PC-9 (cell line): Measurements from ENCODE around the gene REPS1. TPM values are rescaled to one million over a fixed set of nuclear protein-coding genes. Genes with fewer than 3 reads are reported as not detected.

Experiments
- BruUV-seq: library from RNA; stranded (reverse); fragments of 400-500 nt; replicated peaks from 2 replicates; lab custom pipeline; 2021; lab: Mats Ljungman, UMichigan
- CTCF ChIA-PET: fragments of 300-600 bp; sonication (Branson Sonifier 250); formaldehyde crosslinking; loops from one replicate; lab custom pipeline; 2022; ENCODE audit warnings: antibody characterized with exemption; lab: Charles Lee
- POLR2A ChIA-PET: fragments of 300-600 bp; sonication (Branson Sonifier 250); formaldehyde crosslinking; loops from one replicate; lab custom pipeline; 2022; ENCODE audit warnings: antibody characterized with exemption; ENCODE audit not compliant: unreplicated experiment; lab: Charles Lee
- DNase-seq, 2 experiments: peaks; one replicate each; pipeline versions ENCODE4 v3.0.0 to v3.0.0-alpha.2; 2015 to 2022; ENCODE audit warnings: mixed read lengths in 1 of 2
- H2AFZ ChIP-seq: fragments of 200-600 bp; sonication (generic); 2 replicates; pipeline ENCODE4 v1.8.1; 2017; ENCODE audit warnings: antibody characterized with exemption
- H3F3A ChIP-seq: fragments of 200-600 bp; sonication (generic); 2 replicates; pipeline ENCODE4 v1.8.1; 2017; ENCODE audit warnings: antibody characterized with exemption, mild to moderate bottlenecking, low read depth; ENCODE audit not compliant: insufficient read depth
- H3K27ac ChIP-seq: fragments of 200-600 bp; sonication (generic); 2 replicates; pipeline ENCODE4 v1.6.1; 2016; ENCODE audit warnings: mixed run types
- H3K27me3 ChIP-seq: fragments of 200-600 bp; sonication (generic); 2 replicates; pipeline ENCODE4 v1.6.1; 2016; ENCODE audit warnings: low read depth, mixed run types; ENCODE audit not compliant: insufficient read depth
- H3K36me3 ChIP-seq: fragments of 200-600 bp; sonication (generic); 2 replicates; pipeline ENCODE4 v1.6.1; 2016; ENCODE audit warnings: low read depth, mixed run types
- H3K4me1 ChIP-seq: fragments of 200-600 bp; sonication (generic); replicated peaks from 2 replicates; pipeline ENCODE4 v1.6.1; 2016; ENCODE audit warnings: mixed run types; ENCODE audit not compliant: insufficient read depth
- H3K4me2 ChIP-seq: fragments of 200-600 bp; sonication (generic); 2 replicates; pipeline ENCODE4 v1.6.1; 2017; ENCODE audit warnings: mixed run types
- H3K4me3 ChIP-seq: fragments of 200-600 bp; sonication (generic); 2 replicates; pipeline ENCODE4 v1.6.1; 2016; ENCODE audit warnings: mixed run types
- H3K79me2 ChIP-seq: fragments of 200-600 bp; sonication (generic); 2 replicates; pipeline ENCODE4 v1.6.1; 2017; ENCODE audit warnings: low read depth, mixed run types
- H3K9me2 ChIP-seq: fragments of 200-600 bp; sonication (generic); 2 replicates; pipeline ENCODE4 v1.8.1; 2017; ENCODE audit warnings: mild to moderate bottlenecking; ENCODE audit not compliant: insufficient read depth
- H3K9me3 ChIP-seq: fragments of 200-600 bp; sonication (generic); 2 replicates; pipeline ENCODE4 v1.8.1; 2016; ENCODE audit warnings: low read depth; ENCODE audit not compliant: insufficient read depth
- H4K20me1 ChIP-seq: fragments of 200-600 bp; sonication (generic); 2 replicates; pipeline ENCODE4 v1.8.1; 2017; ENCODE audit not compliant: insufficient read depth
- EZH2 ChIP-seq: fragments of 200-600 bp; sonication (generic); IDR thresholded peaks from 2 replicates; pipeline ENCODE4 v1.8.0; 2017; ENCODE audit warnings: antibody characterized with exemption, low read depth
- intact Hi-C: fragments of 100-400 bp; cut with micrococcal nuclease; formaldehyde crosslinking; loops from one replicate; pipeline ENCODE4 v1.10.0; 2022; ENCODE audit not compliant: unreplicated experiment
- total RNA-seq: library from RNA; stranded (reverse); gene quantifications from 2 replicates; pipeline ENCODE4 v1.2.3, GENCODE V29; 2021
- TF ChIP-seq, protein P1 (sequence below): fragments of 200-600 bp; sonication (generic); conservative IDR thresholded peaks from 2 replicates; pipeline ENCODE4 v1.6.1; 2017; ENCODE audit warnings: mixed run types, antibody characterized with exemption, mild to moderate bottlenecking, moderate library complexity

REPS1 gene
- total RNA-seq, 1 experiment from 2014 or later = 39.6 TPM

DNA sequence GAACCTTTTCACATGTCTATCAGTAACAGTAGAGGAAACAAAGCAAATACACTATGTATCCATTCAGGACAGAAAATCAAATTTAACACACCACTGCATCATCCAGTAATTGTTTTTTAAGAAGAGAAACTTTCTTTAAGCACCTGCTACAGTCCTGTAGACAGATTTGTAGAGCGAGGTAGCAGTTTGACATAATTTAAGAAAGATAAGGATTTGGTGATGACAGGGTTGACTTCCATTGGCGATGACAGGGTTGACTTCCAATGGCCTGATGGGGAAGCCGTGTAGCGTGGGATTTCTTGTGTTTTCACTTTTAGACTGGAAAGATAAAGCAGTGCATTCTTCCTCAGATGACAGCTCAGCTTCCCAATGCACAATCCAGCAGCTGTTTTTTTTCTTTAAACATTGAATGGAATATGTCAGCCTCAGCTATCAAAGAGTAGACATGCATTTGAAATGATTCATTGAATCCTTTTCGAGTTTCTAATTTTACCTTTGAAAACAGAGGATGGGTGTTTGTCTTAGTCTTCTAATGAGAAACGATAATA, 123.6 kb downstream of the REPS1 start:
- H3K27ac ChIP-seq = no peak overlapping the region
- no peaks in the 10 kb centered on the region for H3K9me3 ChIP-seq
- no peaks in the 10 kb centered on the region for H3K79me2 ChIP-seq
- no peaks in the 10 kb centered on the region for H3F3A ChIP-seq
- no peak for DNase-seq
- no peaks in the 10 kb centered on the region for H3K36me3 ChIP-seq
- no peak overlapping the region for H2AFZ ChIP-seq
- TF ChIP-seq EZH2 = no peak
- TF ChIP-seq, protein P1, sequence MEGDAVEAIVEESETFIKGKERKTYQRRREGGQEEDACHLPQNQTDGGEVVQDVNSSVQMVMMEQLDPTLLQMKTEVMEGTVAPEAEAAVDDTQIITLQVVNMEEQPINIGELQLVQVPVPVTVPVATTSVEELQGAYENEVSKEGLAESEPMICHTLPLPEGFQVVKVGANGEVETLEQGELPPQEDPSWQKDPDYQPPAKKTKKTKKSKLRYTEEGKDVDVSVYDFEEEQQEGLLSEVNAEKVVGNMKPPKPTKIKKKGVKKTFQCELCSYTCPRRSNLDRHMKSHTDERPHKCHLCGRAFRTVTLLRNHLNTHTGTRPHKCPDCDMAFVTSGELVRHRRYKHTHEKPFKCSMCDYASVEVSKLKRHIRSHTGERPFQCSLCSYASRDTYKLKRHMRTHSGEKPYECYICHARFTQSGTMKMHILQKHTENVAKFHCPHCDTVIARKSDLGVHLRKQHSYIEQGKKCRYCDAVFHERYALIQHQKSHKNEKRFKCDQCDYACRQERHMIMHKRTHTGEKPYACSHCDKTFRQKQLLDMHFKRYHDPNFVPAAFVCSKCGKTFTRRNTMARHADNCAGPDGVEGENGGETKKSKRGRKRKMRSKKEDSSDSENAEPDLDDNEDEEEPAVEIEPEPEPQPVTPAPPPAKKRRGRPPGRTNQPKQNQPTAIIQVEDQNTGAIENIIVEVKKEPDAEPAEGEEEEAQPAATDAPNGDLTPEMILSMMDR = no peak
- no peaks in the 10 kb centered on the region for H3K9me2 ChIP-seq
- no peaks in the 10 kb centered on the region for H3K4me1 ChIP-seq
- ChIA-PET POLR2A (interaction anchor here (0.6 to 0.7 kb wide), 2 partner anchors 58 to 239 kb away, joined by 3 to 5 read pairs; no protein-coding TSS in a partner anchor), CTCF (no interaction called here)
- H3K27me3 ChIP-seq = no peaks in the 10 kb centered on the region
- intact Hi-C loops = no loop called here
- H4K20me1 ChIP-seq = no peaks in the 10 kb centered on the region
- BruUV-seq = no TSS peak
- no peak overlapping the region for H3K4me3 ChIP-seq
- H3K4me2 ChIP-seq = no peak overlapping the region

GRCh38 chr6:138863321-138863720, 124.7 kb downstream of the REPS1 start:
- intact Hi-C loops = no loop called here
- Histone ChIP-seq H3K36me3 (no peaks in the 10 kb centered on the region), H3K9me3 (no peaks in the 10 kb centered on the region), H3K4me3 (no peak overlapping the region), H3K4me2 (no peak overlapping the region), H3F3A (no peaks in the 10 kb centered on the region), H3K9me2 (no peaks in the 10 kb centered on the region), H3K27me3 (no peaks in the 10 kb centered on the region), H3K27ac (no peak overlapping the region), H3K4me1 (no peaks in the 10 kb centered on the region), H2AFZ (peak overlapping the region; percentile 61), H4K20me1 (no peaks in the 10 kb centered on the region), H3K79me2 (no peaks in the 10 kb centered on the region)
- DNase-seq = no peak
- CTCF ChIA-PET = no interaction called here
- BruUV-seq = no TSS peak
- POLR2A ChIA-PET = no interaction called here
- TF ChIP-seq, protein P1 = no peak
- TF ChIP-seq EZH2 = no peak

DNA sequence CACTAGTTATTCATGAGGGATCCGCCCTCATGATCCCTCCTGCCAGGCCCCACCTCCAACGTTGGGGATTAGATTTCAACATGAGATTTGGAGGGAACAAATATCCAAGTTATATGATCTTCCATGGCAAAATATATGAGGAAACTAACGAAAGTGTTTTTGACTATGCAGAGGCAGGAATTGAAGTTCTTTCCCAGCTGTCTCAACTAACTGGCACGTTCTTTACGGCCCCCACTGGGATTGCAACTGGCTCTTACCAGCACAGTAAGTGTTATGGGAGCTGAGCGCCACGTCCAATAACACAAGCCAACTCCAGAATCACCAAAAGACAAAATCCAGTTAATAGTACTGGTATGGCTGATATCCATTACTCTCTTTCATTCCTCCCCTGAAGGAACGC, 125.6 kb downstream of the REPS1 start:
- intact Hi-C loops = no loop called here
- DNase-seq = no peak
- POLR2A ChIA-PET = no interaction called here

More for the DNA sequence above, 125.6 kb downstream of the REPS1 start:
- H3K9me2 ChIP-seq = no peaks in the 10 kb centered on the region
- no peaks in the 10 kb centered on the region for H3K79me2 ChIP-seq
- H3F3A ChIP-seq = no peaks in the 10 kb centered on the region
- H3K27me3 ChIP-seq = no peaks in the 10 kb centered on the region
- H3K9me3 ChIP-seq = no peaks in the 10 kb centered on the region
- BruUV-seq = no TSS peak
- no peak for TF ChIP-seq EZH2
- TF ChIP-seq, protein P1 = no peak
- no peaks in the 10 kb centered on the region for H3K4me1 ChIP-seq
- H3K4me2 ChIP-seq = no peak overlapping the region
- no peak overlapping the region for H3K4me3 ChIP-seq
- H3K36me3 ChIP-seq = no peaks in the 10 kb centered on the region
- no peak overlapping the region; the same call in 1 of the 2 replicates for H2AFZ ChIP-seq
- H3K27ac ChIP-seq = no peak overlapping the region
- CTCF ChIA-PET = no interaction called here
- H4K20me1 ChIP-seq = no peaks in the 10 kb centered on the region
